GM12878 (cell line): ENCODE results near the gene UNC80. TPM values are rescaled to one million over a fixed set of nuclear protein-coding genes. Genes with fewer than 3 reads are reported as not detected.

ENCODE experiments used
- ATAC-seq: fragments of 200-7000 bp; cut with Tn5 transposase; 3 replicates; pipeline ENCODE4 v1.9.1; 2020; ENCODE audit warnings: mild to moderate bottlenecking, moderate library complexity
- BruUV-seq: library from RNA; stranded (reverse); fragments of 400-500 nt; replicated peaks from 2 replicates; lab custom pipeline; 2021; lab: Mats Ljungman, UMichigan
- CTCF ChIA-PET: fragments of 300-600 bp; sonication (Branson Sonifier 250); formaldehyde crosslinking; extraction: SDS; loops from one replicate; lab custom pipeline; 2021; ENCODE audit warnings: inconsistent platforms; lab: Yijun Ruan, JAX
- POLR2A ChIA-PET: fragments of 350-600 bp; formaldehyde crosslinking; extraction: SDS; loops from one replicate; lab custom pipeline; 2021; ENCODE audit warnings: inconsistent platforms; lab: Charles Lee
- RAD21 ChIA-PET: fragments of 300-600 bp; sonication (Branson Sonifier 250); formaldehyde crosslinking; loops from one replicate; lab custom pipeline; 2023; ENCODE audit warnings: antibody characterized with exemption; ENCODE audit not compliant: unreplicated experiment; lab: Charles Lee
- SMC1A ChIA-PET: fragments of 300-600 bp; sonication (Branson Sonifier 250); formaldehyde crosslinking; loops from one replicate; lab custom pipeline; 2023; ENCODE audit not compliant: unreplicated experiment, uncharacterized antibody; lab: Charles Lee
- DNase-seq: peaks from one replicate; pipeline ENCODE4 v3.0.0-alpha.2; 2011; ENCODE audit warnings: low read depth, low spot score
- FAIRE-seq: peaks from 3 replicates; lab custom pipeline; 2011; peaks lifted over from hg19 to GRCh38; lab: Jason Lieb, UNC
- H2AFZ ChIP-seq: 2 replicates; pipeline ENCODE4 v1.6.0; 2011; ENCODE audit warnings: low read depth, low read length, control low read depth; ENCODE audit not compliant: control insufficient read depth
- H3K27ac ChIP-seq: 2 replicates; pipeline ENCODE4 v1.5.1; 2011; ENCODE audit warnings: control low read depth; ENCODE audit not compliant: control insufficient read depth, insufficient read depth
- H3K27me3 ChIP-seq, 2 experiments: replicated peaks in 1 of 2; 2 replicates each; pipeline versions ENCODE4 v1.6.0 to v1.6.1; 2011; ENCODE audit warnings: low read length in 1 of 2; ENCODE audit not compliant: control insufficient read depth in 2 of 2, insufficient read depth in 2 of 2
- H3K36me3 ChIP-seq, 2 experiments: 2 replicates each; pipeline ENCODE4 v1.5.1; 2011; ENCODE audit warnings: low read length in 1 of 2; ENCODE audit not compliant: control insufficient read depth in 2 of 2, insufficient read depth in 2 of 2
- H3K4me1 ChIP-seq: 2 replicates; pipeline ENCODE4 v1.6.1; 2011; ENCODE audit warnings: mild to moderate bottlenecking, low read length, moderate library complexity, mixed read lengths; ENCODE audit not compliant: control insufficient read depth, insufficient read depth
- H3K4me2 ChIP-seq: 2 replicates; pipeline ENCODE4 v1.6.0; 2011; ENCODE audit warnings: control low read depth; ENCODE audit not compliant: control insufficient read depth, insufficient read depth
- H3K4me3 ChIP-seq: fragments of 200-600 bp; sonication (generic); 2 replicates; pipeline ENCODE4 v1.5.1; 2016
- H3K79me2 ChIP-seq: 2 replicates; pipeline ENCODE4 v1.6.0; 2011; ENCODE audit warnings: low read length; ENCODE audit not compliant: control insufficient read depth, insufficient read depth
- H3K9ac ChIP-seq: 2 replicates; pipeline ENCODE4 v1.8.0; 2011; ENCODE audit warnings: low read length, control low read depth, mixed read lengths; ENCODE audit not compliant: control insufficient read depth, insufficient read depth
- H3K9me3 ChIP-seq: replicated peaks from 3 replicates; pipeline ENCODE4 v1.5.1; 2011; ENCODE audit warnings: mild to moderate bottlenecking, low read length; ENCODE audit not compliant: control insufficient read depth, insufficient read depth
- H4K20me1 ChIP-seq: 2 replicates; pipeline ENCODE4 v1.6.0; 2011; ENCODE audit not compliant: control insufficient read depth, insufficient read depth
- RAD21 ChIP-seq: IDR thresholded peaks from 2 replicates; pipeline ENCODE4 v1.6.1; 2011; ENCODE audit warnings: mild to moderate bottlenecking, low read depth, low read length, moderate library complexity; ENCODE audit not compliant: insufficient read depth
- SMC3 ChIP-seq: IDR thresholded peaks from 2 replicates; pipeline ENCODE4 v1.6.1; 2011; ENCODE audit warnings: low read length, improper control_type of control experiment, borderline replicate concordance
- SRF ChIP-seq, 2 experiments: IDR thresholded peaks; 2 replicates each; pipeline ENCODE4 v1.6.1; 2011; ENCODE audit warnings: low read depth in 2 of 2, low read length in 2 of 2, mild to moderate bottlenecking in 1 of 2, moderate library complexity in 1 of 2
- WGBS: methylation state at CpG from one replicate; pipeline ENCODE4 v1.1.6; 2016; ENCODE audit warnings: low lambda C conversion rate; ENCODE audit not compliant: insufficient replicate concordance, insufficient coverage; ENCODE audit errors: missing lambda C conversion rate; 5-methylcytosine and 5-hydroxymethylcytosine counted together
- in situ Hi-C: fragments of 300-500 bp; cut with MboI; formaldehyde crosslinking; loops from 9 replicates; pipeline ENCODE4 v1.14.3; 2018; ENCODE audit warnings: mixed read lengths
- intact Hi-C: fragments of 100-400 bp; cut with micrococcal nuclease; formaldehyde crosslinking; loops from one replicate; pipeline ENCODE4 v1.14.2; 2022; ENCODE audit not compliant: unreplicated experiment
- polyA plus RNA-seq, 11 experiments: library from polyadenylated mRNA; depleted of rRNA in 4 of 11; unstranded in 6 of 11; stranded (reverse) in 5 of 11; fragments of >200 nt; fragmentation: Nextera tagmentation in 4 of 11; fragmentation: Illumina TruSeq in 1 of 11; extraction: Ambion mirVana in 4 of 11; extraction: Trizol in 1 of 11; gene quantifications; 1 replicate in 1 of 11; 2 replicates in 10 of 11; pipeline versions ENCODE4 v1.2.1 to v1.2.3, GENCODE V29; 2011 to 2016; ENCODE audit warnings: inconsistent platforms in 2 of 11, missing spikeins in 2 of 11, low read depth in 1 of 11
- total RNA-seq, 4 experiments: library from RNA; depleted of rRNA in 3 of 4; stranded (reverse); fragments of >200 nt in 3 of 4; fragmentation: Illumina TruSeq in 1 of 4; extraction: Trizol in 1 of 4; gene quantifications; 2 replicates each; pipeline versions ENCODE4 v1.2.1 to v1.2.3, GENCODE V29; 2013 to 2021
- TF ChIP-seq, protein P1 (sequence below), 3 experiments: IDR thresholded peaks in 2 of 3; conservative IDR thresholded peaks in 1 of 3; 2 replicates each; pipeline ENCODE4 v1.5.1; 2011; ENCODE audit warnings: low read depth in 3 of 3, low read length in 3 of 3, mild to moderate bottlenecking in 3 of 3, control low read depth in 2 of 3, moderate library complexity in 2 of 3, inconsistent platforms in 1 of 3, mixed read lengths in 1 of 3; ENCODE audit not compliant: control insufficient read depth in 2 of 3, insufficient read depth in 1 of 3; ENCODE audit errors: extremely low read depth in 1 of 3
- TF ChIP-seq, protein P2 (sequence below): IDR thresholded peaks from 2 replicates; pipeline ENCODE4 v1.6.1; 2012; ENCODE audit warnings: mild to moderate bottlenecking, low read depth, low read length
- TF ChIP-seq, protein P3 (sequence below): fragments of 450-650 bp; IDR thresholded peaks from 2 replicates; pipeline ENCODE4 v1.6.1; 2017; ENCODE audit warnings: mild to moderate bottlenecking, moderate library complexity

The UNC80 gene
- total and polyA plus RNA-seq, 10 of the 15 experiments (the other 5 are each of a cell fraction or from before 2014, with no cell fraction given) = not detected

DNA sequence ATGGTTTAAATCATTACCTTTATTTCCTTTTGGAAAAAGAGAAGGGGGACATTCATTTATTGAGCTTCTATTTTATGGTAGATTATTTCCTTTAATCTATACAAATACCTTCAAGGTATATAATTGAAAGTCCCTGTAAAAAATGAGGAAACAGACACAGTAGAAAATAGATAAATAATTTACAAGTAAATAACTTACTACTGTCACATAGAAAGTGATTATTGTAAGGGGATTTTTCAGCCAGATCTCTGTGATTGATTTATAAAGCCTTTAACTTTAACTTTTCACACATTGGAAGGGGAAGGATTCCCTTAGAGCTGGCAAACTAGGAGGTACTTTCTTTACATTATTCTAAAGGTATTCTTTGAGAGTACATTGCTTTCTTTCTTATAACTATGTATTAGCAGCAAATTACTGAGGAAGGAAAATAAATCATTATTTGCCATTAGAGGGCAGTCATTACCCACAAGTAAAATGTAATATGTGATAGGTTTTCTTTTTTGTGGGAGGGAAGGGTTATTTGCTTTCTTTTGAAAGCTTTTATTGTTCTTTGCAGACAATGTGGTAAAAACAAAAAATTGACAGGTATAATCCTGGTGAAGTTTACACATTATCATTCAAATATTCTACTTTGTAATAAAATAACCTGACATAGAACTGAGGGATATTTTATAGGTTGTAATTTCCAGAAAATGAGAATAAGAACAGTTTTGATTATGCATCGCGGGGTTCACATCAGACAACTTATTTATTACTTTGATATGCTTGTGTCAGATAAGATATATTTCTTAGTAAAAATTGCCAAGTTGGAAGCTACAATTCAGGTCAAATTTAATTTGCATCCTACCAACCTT lies 206.0 kb downstream of the UNC80 start:
- no peak overlapping the region for H3K4me2 ChIP-seq
- no peak overlapping the region for H2AFZ ChIP-seq
- POLR2A ChIA-PET = no interaction called here
- DNase-seq (peak; percentile 21), ATAC-seq (peak; percentile 76), FAIRE-seq (peak; percentile 86)
- no peaks in the 10 kb centered on the region for H3K4me1 ChIP-seq
- BruUV-seq = no TSS peak
- no peak overlapping the region for H3K27ac ChIP-seq
- SMC1A ChIA-PET = interaction anchor here (0.6 to 4.0 kb wide), 11 partner anchors 14 to 409 kb away, joined by 3 to 38 read pairs (median 3); no protein-coding TSS in a partner anchor
- no peaks in the 10 kb centered on the region for H3K27me3 ChIP-seq
- in situ Hi-C loops (loop anchor here (5.0 kb wide), 1 partner anchor 220 kb away; no protein-coding TSS in a partner anchor), intact Hi-C loops (loop anchor here (1.0 kb wide), 3 partner anchors 218 to 422 kb away; no protein-coding TSS in a partner anchor)
- H4K20me1 ChIP-seq = no peaks in the 10 kb centered on the region
- H3K9me3 ChIP-seq = no peaks in the 10 kb centered on the region
- no peaks in the 10 kb centered on the region for H3K36me3 ChIP-seq
- no peak for TF ChIP-seq SRF (IDR thresholded peaks at IDR 0.05; ENCODE audit: low read depth in 2 of 2, low read length in 2 of 2)
- TF ChIP-seq RAD21 = peak; percentile 77
- TF ChIP-seq SMC3 = peak; percentile 79; the same call in 1 of the 2 replicates
- TF ChIP-seq, protein P1, sequence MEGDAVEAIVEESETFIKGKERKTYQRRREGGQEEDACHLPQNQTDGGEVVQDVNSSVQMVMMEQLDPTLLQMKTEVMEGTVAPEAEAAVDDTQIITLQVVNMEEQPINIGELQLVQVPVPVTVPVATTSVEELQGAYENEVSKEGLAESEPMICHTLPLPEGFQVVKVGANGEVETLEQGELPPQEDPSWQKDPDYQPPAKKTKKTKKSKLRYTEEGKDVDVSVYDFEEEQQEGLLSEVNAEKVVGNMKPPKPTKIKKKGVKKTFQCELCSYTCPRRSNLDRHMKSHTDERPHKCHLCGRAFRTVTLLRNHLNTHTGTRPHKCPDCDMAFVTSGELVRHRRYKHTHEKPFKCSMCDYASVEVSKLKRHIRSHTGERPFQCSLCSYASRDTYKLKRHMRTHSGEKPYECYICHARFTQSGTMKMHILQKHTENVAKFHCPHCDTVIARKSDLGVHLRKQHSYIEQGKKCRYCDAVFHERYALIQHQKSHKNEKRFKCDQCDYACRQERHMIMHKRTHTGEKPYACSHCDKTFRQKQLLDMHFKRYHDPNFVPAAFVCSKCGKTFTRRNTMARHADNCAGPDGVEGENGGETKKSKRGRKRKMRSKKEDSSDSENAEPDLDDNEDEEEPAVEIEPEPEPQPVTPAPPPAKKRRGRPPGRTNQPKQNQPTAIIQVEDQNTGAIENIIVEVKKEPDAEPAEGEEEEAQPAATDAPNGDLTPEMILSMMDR (IDR thresholded peaks at IDR 0.05 in 2 of 3, conservative IDR thresholded peaks at IDR 0.05 in 1 of 3; ENCODE audit: control insufficient read depth in 2 of 3, extremely low read depth in 1 of 3, insufficient read depth in 1 of 3, low read depth in 3 of 3, low read length in 3 of 3) = peak in 2 of 3 experiments; percentile 32 to 61; a peak in 2 of 6 replicates
- TF ChIP-seq, protein P2, sequence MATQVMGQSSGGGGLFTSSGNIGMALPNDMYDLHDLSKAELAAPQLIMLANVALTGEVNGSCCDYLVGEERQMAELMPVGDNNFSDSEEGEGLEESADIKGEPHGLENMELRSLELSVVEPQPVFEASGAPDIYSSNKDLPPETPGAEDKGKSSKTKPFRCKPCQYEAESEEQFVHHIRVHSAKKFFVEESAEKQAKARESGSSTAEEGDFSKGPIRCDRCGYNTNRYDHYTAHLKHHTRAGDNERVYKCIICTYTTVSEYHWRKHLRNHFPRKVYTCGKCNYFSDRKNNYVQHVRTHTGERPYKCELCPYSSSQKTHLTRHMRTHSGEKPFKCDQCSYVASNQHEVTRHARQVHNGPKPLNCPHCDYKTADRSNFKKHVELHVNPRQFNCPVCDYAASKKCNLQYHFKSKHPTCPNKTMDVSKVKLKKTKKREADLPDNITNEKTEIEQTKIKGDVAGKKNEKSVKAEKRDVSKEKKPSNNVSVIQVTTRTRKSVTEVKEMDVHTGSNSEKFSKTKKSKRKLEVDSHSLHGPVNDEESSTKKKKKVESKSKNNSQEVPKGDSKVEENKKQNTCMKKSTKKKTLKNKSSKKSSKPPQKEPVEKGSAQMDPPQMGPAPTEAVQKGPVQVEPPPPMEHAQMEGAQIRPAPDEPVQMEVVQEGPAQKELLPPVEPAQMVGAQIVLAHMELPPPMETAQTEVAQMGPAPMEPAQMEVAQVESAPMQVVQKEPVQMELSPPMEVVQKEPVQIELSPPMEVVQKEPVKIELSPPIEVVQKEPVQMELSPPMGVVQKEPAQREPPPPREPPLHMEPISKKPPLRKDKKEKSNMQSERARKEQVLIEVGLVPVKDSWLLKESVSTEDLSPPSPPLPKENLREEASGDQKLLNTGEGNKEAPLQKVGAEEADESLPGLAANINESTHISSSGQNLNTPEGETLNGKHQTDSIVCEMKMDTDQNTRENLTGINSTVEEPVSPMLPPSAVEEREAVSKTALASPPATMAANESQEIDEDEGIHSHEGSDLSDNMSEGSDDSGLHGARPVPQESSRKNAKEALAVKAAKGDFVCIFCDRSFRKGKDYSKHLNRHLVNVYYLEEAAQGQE = no peak
- TF ChIP-seq, protein P3, sequence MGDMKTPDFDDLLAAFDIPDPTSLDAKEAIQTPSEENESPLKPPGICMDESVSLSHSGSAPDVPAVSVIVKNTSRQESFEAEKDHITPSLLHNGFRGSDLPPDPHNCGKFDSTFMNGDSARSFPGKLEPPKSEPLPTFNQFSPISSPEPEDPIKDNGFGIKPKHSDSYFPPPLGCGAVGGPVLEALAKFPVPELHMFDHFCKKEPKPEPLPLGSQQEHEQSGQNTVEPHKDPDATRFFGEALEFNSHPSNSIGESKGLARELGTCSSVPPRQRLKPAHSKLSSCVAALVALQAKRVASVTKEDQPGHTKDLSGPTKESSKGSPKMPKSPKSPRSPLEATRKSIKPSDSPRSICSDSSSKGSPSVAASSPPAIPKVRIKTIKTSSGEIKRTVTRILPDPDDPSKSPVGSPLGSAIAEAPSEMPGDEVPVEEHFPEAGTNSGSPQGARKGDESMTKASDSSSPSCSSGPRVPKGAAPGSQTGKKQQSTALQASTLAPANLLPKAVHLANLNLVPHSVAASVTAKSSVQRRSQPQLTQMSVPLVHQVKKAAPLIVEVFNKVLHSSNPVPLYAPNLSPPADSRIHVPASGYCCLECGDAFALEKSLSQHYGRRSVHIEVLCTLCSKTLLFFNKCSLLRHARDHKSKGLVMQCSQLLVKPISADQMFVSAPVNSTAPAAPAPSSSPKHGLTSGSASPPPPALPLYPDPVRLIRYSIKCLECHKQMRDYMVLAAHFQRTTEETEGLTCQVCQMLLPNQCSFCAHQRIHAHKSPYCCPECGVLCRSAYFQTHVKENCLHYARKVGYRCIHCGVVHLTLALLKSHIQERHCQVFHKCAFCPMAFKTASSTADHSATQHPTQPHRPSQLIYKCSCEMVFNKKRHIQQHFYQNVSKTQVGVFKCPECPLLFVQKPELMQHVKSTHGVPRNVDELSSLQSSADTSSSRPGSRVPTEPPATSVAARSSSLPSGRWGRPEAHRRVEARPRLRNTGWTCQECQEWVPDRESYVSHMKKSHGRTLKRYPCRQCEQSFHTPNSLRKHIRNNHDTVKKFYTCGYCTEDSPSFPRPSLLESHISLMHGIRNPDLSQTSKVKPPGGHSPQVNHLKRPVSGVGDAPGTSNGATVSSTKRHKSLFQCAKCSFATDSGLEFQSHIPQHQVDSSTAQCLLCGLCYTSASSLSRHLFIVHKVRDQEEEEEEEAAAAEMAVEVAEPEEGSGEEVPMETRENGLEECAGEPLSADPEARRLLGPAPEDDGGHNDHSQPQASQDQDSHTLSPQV = peak; percentile 50; the same call in 1 of the 2 replicates
- H3K4me3 ChIP-seq = no peak overlapping the region
- WGBS = 98% methylated on average over 2 of the region's 2 CpGs
- RAD21 ChIA-PET = interaction anchor here (0.9 to 3.1 kb wide), 8 partner anchors 12 to 643 kb away, joined by 3 to 34 read pairs (median 4); no protein-coding TSS in a partner anchor
- CTCF ChIA-PET = interaction anchor here (0.6 to 6.1 kb wide), 22 partner anchors 9 to 422 kb away, joined by 3 to 51 read pairs (median 4); no protein-coding TSS in a partner anchor
- H3K9ac ChIP-seq = no peak overlapping the region
- no peaks in the 10 kb centered on the region for H3K79me2 ChIP-seq
